COLO668 (cell line): ENCODE measurements around the gene MAOA.
"Not testable (repeated sequence)": the region's sequence is repeated elsewhere in the genome, so short reads cannot be mapped to it uniquely, and the experiment has no call there.

Experiments
- DNase-seq: peaks from one replicate; lab custom pipeline; 2025; ENCODE audit not compliant: unreplicated experiment; lab: John Stamatoyannopoulos, UW

Gene MAOA

GRCh38 chrX:43716144-43716543 lies 60.0 kb downstream of the MAOA start:
- no peak for DNase-seq

DNA sequence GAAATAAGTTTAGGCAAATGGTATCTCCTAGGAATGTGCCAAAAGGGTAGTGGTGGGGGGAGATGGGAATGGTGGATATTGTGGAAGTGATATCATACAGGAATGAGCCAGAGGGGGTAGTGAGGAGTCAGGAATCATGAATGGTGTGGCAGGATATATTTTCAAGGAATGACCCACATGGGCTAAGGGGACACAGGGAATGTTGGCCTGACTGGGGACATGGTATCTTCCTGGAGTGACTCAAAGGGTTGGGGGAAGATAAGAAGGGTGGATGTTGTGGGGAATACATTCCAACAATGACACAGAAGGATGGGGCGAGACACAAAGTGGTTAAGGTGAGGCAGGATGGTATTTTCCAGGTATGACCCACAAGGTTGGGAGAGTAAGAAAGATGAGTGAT lies 60.6 kb downstream of the MAOA start:
- no peak for DNase-seq

DNA sequence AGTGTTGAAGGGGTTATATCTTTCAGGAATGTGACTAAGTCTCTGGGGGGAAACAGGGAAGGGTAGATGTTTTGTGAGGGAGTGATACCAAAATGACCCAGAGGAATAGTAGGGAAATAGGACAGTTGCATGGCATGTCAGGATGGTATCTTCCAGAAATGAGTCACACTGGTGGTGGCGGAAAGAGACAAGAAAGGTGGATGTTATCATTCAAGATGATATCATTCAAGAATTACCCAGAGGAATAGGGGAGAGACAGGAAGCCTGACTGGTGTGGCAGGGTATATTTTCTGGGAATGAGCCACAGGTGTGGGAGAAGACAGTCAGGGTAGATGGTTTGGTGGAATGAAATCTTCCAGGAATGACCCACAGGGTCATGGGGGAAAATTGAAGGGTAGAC lies 61.1 kb downstream of the MAOA start:
- DNase-seq = no peak

DNA sequence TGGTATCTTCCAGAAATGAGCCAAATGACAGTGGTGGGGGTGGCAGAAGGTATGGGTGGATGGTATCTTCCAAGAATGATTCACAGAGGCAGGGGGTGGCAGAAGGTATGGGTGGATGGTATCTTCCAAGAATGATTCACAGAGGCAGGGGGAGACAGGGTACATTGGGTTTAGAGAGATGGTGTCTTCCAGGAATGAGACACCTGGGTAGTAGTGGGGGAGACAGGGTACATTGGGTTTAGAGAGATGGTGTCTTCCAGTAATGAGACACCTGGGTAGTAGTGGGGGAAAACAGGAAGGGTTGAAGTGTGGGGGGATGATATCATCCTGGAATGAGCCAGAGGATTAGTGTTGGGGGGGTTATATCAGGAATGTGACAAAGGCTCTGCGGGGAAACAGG lies 62.0 kb downstream of the MAOA start:
- no peak for DNase-seq

DNA sequence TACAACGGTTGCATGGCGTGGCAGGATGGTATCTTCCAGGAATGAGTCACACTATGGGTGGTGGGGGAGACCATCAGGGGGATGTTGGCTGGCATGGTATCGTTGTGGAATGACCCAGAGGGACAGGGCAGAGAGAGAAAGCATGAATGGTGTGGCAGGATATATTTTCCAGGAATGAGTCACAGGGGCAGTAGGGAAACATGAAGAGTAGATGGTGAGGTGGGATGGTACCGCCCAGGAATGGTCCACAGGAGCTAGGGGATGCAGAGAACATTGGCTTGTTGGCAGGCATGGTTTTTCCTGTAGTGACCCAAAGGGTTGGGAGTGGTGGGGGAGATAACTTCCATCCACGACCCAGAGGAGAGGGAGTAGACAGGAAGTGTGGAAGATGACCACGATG lies 62.4 kb downstream of the MAOA start:
- no peak for DNase-seq

GRCh38 chrX:43718956-43719355 lies 62.9 kb downstream of the MAOA start:
- no peak for DNase-seq

DNA sequence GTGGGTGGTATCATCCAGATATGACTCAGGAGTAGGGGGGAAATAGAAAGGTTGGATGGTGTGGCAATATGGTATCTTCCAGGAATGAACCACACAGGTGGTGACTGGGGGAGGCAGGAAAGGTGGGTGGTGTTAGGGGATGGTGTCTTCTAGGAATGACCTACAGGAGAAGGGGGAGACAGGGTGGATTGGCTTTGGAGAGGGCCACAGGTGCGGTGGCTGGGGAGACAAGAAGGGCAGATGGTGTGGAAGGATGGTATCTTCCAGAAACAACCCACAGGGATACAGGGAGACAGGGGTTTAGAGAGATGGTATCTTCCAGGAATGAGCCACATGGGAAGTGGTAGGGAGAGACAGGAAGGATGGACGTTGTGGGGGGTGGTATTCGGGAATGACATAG lies 64.0 kb downstream of the MAOA start:
- DNase-seq = no peak

GRCh38 chrX:43720961-43721360 lies 64.9 kb downstream of the MAOA start:
- DNase-seq = no peak

- not testable (repeated sequence) for DNase-seq
Observed at GRCh38 chrX:43725227-43725626, 69.1 kb downstream of the MAOA start.

- not testable (repeated sequence) for DNase-seq
Observed at GRCh38 chrX:43727254-43727653, 71.2 kb downstream of the MAOA start.

DNA sequence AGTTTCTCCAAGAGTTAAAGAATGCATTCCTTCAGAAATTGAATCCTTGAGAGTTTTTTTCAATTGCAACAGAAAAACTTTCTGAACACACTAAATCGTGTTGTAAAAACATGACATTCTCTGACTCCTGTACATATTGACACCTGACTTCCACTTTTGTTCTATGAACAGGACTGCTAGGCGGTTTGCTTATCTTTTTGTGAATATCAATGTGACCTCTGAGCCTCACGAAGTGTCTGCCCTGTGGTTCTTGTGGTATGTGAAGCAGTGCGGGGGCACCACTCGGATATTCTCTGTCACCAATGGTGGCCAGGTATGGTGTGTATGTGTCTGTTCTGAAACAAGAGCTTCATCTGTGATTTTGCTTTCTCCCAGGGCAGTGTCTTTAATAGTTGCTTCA lies 71.9 kb downstream of the MAOA start:
- no peak for DNase-seq

GRCh38 chrX:43728966-43729365 lies 72.9 kb downstream of the MAOA start:
- no peak for DNase-seq

DNA sequence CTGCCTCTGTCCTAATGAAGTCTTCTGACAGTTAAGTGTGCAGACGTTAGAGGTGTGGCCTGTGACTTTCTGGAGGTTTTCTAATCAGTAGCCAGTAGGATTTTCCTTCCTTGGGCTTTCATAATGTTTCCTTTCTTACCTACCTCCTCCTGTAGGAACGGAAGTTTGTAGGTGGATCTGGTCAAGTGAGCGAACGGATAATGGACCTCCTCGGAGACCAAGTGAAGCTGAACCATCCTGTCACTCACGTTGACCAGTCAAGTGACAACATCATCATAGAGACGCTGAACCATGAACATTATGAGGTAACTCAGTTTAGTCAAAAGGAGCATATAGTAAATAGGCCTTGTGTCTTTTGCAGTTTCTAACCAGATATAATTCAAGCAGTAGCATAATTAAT lies 75.0 kb downstream of the MAOA start:
- no peak for DNase-seq

DNA sequence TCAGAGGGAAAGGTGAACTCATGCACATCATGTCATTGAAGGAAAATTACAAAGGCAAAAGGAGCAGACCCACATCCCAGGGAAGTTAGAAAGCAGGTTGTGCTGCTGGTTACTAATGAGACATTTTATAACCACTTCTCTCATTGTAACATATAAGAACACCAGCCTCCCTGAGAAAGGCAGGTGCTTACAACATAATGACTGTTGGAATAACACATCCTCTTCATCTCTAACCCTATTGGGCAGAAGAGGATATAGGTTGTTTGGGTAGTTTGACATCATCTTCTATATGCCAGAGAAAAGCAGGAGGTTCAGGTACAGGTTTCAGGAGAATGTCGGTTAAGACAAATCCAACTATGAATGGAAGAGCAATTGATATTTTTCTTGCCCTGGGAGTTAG lies 77.6 kb downstream of the MAOA start:
- no peak for DNase-seq

DNA sequence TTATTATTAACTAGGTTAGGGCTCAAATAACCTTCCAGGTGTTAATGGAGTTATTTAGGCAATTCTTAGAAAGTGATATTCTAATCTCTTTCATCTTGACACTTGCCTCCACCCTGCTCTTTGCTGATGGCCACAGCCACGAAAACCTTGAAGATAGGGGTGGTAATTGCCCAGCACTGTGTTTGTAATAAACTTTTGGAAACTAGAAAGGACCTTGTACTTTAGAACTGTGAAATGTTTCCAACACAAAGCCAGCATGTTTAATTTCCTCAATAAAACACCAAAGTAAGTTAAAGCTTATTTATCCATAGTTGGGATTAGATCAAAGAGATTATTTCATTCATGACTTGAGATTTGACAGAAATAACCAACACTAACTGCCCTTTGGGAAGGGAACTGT lies 78.3 kb downstream of the MAOA start:
- no peak for DNase-seq

DNA sequence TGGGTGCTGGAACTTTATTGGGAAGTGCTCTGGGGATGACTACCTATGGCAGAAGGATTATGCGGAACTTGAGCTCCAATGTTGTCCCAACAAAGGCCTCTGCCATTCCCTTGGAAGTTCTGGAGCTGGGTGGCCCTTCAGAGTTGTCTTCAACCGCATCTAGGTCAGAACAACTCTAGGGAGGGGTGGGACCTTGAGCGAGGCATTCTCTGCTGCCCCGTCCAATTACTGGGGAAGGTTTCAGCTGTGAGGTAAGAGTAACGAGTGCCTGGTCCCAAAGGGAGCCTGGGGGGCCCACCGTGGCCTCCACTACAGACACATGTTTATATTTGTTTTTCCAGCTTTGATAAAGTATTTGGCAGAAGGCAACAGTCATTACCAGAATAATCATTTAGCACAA lies 79.4 kb downstream of the MAOA start:
- no peak for DNase-seq

DNA sequence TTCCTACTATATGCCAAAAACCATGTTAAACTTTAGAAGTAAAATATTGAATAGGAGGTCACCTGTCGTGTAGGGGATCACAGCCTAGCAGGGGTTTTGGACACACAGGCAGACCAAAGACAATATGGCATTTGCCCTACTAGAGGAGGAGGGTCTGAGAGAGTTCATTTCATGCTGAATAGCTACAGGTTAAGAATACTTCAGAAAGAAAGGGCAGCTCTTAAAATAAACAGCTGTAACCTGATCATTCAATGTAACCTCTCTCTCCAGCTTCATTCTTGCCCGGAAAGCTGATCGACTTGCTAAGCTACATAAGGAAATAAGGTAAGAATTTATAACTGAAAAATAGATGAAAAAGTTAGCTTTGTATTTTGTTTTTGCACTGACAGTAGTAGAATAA lies 79.9 kb downstream of the MAOA start:
- no peak for DNase-seq

DNA sequence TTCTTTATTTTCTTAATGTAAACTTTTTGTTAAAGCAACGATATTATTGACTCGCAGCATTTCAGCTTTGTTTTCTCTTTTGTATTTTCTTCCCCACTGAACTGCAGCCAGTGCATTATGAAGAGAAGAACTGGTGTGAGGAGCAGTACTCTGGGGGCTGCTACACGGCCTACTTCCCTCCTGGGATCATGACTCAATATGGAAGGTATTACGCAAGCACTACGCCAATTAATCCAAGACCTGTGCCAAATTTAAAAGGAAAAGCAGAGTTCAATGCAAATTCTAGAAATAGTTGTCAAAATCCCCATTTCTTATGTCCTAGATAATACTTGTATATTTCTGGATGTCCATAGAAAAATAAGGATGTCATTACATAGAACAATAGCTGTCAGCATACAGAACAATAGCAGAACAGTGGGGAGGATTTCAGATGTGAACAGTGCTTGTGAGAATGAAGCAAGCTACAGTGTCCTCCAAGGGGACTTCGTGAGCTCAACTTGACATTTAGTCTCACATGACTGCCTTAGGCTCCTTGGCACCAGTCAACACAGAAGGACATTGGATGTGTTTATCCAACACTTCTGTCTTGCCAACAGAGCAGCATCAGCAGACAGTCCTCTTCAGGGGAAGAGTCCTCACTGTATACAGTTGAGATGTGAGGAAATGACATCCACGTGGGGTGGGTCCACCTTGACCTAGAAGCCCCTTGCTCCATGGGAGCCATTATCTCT lies 85.9 kb downstream of the MAOA start:
- DNase-seq = no peak

- no peak for DNase-seq
Observed at GRCh38 chrX:43743100-43743822, 87.2 kb downstream of the MAOA start.

- DNase-seq = no peak
Observed at GRCh38 chrX:43744284-43744683, 88.2 kb downstream of the MAOA start.

DNA sequence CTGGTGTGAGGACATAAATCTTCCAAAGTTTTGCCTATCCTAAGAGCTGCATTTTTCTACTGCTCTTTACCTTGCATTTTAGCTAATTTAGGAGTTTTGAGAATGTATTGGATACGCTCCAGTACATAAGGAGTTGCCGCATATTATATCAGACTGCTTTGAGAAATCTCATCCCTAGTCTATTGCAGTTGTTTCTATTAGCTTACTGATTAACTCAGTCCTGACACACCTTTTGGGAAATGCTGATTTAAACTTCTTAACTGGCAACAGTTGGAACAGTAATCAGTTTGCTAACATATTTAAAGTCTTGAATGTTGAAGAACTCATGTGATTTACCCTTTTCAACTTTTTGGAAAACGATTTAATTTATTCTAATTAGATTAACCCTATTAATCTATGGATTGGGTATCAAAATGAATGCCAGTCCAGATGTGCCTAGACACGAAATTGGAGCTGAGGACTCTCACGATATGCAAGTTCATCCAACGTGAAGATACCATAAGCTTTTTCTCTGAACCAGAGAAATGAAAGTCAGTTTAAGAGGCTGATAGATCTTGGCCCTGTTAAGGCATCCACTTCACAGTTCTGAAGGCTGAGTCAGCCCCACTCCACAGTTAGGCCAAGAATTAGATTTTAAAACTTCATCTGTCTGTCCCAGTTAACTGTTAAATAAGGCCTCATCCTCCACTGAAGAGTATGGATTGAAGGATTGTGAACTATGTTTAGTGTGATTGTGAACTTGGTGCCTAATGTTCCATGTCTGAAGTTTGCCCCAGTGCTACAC lies 90.0 kb downstream of the MAOA start:
- no peak for DNase-seq

DNA sequence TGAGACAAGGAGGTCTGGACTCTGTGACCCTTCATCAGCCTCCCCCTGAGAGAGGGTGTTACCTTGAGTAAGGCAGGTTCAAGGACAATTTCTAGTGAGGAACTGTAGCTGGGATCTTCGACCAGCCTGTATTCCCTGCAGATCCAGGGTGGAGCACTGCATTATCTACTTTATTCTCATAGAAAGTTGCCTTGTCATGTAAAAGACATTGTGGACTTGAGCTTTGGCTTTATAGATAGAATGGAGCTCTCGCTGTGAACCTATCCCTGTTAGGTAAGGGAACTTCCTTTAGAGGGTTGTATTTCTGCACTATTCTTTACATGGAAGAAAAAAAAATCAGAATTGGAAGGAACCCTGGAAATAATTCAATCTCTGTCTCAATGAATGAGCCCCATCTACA lies 91.4 kb downstream of the MAOA start:
- no peak for DNase-seq
